CD4-positive, alpha-beta T cell treated with Interleukin-4 for 4 hours (primary cell): Measurements from ENCODE around the gene SERPINC1.
"Not testable (repeated sequence)": the region's sequence is repeated elsewhere in the genome, so short reads cannot be mapped to it uniquely, and the experiment has no call there.

ENCODE experiments used
- DNase-seq: peaks from one replicate; pipeline ENCODE4 v3.0.0-alpha.2; 2020

SERPINC1 gene

GRCh38 chr1:173862146-173862768 lies 54.9 kb downstream of the SERPINC1 start:
- DNase-seq, result not testable (repeated sequence)

- no peak for DNase-seq
Observed at GRCh38 chr1:173861731-173862145, 55.4 kb downstream of the SERPINC1 start.

GRCh38 chr1:173860065-173860464 lies 57.1 kb downstream of the SERPINC1 start:
- DNase-seq, result no peak

- not testable (repeated sequence) for DNase-seq
Observed at GRCh38 chr1:173859547-173859946, 57.6 kb downstream of the SERPINC1 start.

GRCh38 chr1:173857363-173857917 lies 59.7 kb downstream of the SERPINC1 start:
- DNase-seq, result no peak

- no peak for DNase-seq
Observed at GRCh38 chr1:173856903-173857302, 60.2 kb downstream of the SERPINC1 start.

GRCh38 chr1:173856014-173856413 lies 61.1 kb downstream of the SERPINC1 start:
- no peak for DNase-seq
